HG03575 (cell line): ENCODE results near the gene GANC.
"Not testable (repeated sequence)": the region's sequence is repeated elsewhere in the genome, so short reads cannot be mapped to it uniquely, and the experiment has no call there.

ENCODE experiments used
- ATAC-seq: cut with Tn5 transposase; IDR thresholded peaks from one replicate; pipeline ENCODE4 v1.9.1; 2021; ENCODE audit not compliant: unreplicated experiment, insufficient number of reproducible peaks, low FRiP score; ENCODE audit errors: extremely low read depth

Gene GANC, protein sequence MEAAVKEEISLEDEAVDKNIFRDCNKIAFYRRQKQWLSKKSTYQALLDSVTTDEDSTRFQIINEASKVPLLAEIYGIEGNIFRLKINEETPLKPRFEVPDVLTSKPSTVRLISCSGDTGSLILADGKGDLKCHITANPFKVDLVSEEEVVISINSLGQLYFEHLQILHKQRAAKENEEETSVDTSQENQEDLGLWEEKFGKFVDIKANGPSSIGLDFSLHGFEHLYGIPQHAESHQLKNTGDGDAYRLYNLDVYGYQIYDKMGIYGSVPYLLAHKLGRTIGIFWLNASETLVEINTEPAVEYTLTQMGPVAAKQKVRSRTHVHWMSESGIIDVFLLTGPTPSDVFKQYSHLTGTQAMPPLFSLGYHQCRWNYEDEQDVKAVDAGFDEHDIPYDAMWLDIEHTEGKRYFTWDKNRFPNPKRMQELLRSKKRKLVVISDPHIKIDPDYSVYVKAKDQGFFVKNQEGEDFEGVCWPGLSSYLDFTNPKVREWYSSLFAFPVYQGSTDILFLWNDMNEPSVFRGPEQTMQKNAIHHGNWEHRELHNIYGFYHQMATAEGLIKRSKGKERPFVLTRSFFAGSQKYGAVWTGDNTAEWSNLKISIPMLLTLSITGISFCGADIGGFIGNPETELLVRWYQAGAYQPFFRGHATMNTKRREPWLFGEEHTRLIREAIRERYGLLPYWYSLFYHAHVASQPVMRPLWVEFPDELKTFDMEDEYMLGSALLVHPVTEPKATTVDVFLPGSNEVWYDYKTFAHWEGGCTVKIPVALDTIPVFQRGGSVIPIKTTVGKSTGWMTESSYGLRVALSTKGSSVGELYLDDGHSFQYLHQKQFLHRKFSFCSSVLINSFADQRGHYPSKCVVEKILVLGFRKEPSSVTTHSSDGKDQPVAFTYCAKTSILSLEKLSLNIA (N-terminal part only)

DNA sequence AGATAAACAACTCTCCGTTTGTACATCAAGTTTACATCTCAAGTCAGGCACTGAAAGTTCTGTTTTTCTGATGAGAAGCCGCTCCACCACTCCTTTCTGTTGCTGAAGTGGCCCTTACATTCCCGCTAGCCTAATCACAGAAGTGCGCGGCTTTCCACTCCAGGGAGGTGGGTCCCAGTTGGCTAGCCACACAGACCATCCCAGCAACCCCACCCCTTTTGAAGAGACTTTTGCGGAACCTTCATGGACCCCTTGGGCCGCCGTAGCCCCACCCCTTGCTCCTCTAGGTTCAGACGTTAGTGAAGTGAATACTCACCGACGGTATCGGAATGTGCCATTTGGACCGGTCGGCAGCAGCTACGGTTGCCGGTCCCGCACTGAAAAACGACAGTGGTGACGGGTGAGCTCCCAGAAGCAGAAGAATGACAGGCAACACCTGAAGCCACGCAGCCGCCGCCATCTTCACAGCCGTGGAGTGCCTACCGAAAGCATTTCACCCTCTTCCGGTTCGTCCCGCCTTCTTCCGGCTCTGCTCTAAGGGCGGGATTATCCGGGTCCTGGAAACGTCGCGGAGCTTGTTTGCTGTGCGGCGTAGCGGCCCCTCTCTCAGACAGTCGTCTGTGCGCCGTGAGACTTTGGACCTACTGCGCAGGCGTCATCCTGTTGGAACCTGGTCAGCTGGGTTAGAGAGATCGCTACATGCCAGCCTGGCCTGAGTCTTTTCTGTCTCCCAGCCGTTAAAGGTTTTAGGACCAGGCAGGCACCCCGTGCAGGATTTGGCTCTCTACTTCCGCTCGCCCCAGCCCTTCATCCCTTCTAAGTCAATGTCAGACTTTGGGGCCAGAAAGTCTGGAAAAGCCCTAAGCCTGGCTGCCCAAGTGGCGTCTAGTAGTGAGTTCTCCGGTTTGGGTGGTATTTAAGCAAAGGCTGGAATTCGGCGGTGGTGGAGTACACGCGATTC is at the start of gene GANC, which contains the start of gene TMEM87A:
TSS of gene GANC (plus strand) at position 263 of the 961 bp plus-strand sequence. CDS start 1,281 bp downstream, outside the sequence.
TSS of gene TMEM87A (minus strand) at position 495 of the 961 bp plus-strand sequence. CDS start at position 460, 35 bp downstream.
- peak; percentile 47 for ATAC-seq

DNA sequence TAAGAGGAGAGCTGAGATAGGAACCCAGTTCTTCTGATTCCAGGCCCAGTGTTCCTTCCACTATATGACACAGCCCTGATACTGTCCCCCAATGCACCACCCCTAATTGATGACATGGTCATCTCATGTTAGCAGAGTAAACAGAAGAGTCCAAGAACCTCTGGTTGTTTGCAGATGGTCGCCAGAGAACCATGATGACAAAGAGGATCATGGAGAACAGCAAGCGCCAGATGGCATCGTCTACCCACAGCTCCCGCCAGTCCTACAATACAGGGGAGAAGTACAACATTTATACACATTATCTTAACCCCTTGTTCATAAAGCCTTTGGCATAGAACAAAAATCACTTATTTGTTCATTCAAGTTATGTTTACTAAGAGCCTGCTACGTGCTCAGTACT is 46.4 kb upstream of the GANC start:
- no peak for ATAC-seq

DNA sequence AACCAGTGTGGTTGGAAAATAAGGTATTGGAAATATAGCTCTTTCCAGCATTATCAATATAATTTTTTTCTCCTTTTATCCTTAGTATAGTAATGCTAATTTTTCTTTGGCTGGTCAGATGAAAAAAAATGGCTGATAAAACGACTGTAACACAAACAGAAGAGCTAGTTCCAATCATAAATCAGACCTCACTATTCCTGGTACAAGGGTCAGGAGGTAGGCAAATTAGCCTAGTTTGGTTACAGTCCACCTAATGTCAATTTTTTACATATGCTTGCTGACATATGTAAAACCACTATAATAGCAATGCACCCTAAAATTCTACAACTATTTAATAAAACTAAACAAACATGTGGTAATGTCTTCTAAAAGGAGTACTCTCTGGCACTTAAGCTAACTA is 45.0 kb upstream of the GANC start:
- no peak for ATAC-seq

DNA sequence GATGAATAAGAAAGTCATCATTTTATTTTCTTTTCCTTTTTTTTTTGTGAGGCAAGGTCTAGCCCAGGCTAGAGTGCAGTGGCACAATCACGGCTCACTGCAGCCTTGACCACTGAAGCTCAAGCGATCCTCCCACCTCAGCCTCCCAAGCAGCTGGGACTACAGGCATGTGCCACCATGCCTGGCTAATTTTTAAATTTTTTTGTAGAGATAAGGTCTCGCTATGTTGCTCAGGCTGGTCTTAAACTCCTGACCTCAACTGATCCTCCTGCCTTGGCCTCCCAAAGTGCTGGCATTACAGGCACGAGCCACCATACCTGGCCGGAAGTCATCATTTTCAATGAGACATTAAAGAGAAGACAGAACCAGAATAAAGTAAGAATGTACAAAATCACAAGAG is 44.0 kb upstream of the GANC start:
- ATAC-seq, result not testable (repeated sequence)

DNA sequence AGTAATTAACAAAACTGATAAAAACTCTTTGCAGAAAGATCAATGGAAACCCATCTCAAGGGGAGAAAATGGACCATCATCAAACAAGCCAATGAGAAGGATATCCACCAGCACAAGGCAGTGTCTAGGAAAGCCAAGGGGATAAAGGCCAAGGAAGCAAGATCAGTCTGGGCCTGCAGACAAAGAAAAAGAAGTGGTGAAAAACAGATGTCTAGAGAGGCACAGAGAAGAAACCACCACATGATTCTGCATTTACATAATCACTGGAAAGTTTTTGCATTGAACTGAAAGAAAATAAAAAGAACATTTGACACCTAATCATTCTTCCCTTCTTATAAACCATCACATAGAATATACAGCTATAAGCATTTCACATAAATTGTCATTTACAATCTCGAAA is 41.9 kb upstream of the GANC start:
- no peak for ATAC-seq

DNA sequence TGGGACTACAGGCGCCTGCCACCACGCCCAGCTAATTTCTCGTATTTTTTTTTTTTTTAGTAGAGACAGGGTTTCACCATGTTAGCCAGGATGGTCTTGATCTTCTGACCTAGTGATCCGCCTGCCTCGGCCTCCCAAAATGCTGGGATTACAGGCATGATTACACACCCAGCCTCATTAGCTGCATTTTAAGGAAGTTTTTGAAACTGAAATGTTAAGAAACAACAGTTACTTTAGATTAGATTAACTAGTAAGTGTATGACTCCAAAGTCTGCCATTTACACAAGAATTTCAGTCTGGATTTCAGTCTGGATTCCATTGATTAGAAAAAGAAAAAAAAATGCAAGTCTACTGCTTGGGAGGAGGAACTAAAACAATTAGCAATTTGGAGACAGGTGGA is 40.4 kb upstream of the GANC start:
- ATAC-seq, result no peak

DNA sequence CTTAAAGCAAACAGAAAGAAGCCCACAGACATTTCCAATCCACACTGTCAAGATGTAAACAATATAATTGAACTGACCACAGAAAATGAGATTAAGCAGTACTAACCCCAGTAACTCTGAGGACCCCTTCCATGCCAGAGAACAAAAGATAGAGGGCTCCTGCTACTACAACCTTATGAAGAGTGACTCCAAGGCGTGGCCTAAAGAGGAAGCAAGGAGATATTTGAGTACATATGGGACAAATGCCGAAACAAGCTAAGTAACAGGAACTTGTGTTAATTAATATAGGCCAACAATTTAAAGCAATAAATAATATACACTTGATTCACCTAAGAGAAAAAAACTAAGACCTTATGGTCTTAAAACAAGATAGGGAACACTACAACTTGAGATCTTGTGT is 39.9 kb upstream of the GANC start:
- ATAC-seq, result no peak

DNA sequence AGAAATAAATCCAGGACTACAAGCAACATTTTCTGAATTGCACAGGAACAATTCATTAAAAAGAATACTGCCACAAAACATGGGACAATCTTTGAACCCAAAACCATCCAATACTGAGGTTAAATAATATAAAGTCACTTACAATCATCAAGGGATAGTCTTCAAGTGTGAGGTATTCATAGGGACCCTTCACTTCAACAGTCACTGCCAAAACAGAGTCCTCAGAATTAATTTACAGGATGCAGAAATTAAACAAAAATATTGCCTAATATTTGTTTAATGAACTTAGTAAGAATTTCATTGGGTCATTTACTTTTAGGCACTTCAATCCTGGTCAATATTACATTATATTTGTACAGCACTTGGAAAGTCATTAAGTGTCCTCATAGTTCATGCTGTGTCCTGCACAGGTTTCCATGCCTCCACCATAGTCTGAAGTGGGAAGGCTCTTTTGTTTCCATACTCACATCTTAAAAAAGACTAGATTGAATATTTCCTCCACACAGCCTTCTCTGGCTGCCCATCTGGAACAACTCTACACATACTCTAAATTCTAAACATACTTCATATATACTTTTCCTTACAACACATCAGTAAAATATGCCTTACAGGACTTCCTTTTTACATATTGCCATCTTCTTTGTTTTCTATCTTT is 33.3 kb upstream of the GANC start:
- no peak for ATAC-seq

DNA sequence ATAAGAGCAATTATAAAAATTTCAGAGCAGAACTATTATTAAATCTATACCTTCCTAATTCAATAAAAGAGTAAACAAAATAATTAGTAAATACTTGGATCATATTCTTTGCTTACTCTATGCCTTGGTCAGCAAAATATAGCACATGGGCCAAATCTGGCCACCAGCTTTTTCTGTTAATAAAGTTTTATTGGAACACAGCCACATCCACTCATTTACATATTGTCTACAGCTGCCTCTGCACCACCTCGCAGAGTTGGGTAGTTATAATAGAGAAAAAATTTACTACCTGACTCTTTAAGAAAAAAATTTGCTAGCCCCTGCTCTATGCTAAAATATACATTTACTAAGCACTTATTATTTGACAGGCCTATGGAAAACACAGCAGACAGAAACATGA is 32.2 kb upstream of the GANC start:
- ATAC-seq, result no peak

DNA sequence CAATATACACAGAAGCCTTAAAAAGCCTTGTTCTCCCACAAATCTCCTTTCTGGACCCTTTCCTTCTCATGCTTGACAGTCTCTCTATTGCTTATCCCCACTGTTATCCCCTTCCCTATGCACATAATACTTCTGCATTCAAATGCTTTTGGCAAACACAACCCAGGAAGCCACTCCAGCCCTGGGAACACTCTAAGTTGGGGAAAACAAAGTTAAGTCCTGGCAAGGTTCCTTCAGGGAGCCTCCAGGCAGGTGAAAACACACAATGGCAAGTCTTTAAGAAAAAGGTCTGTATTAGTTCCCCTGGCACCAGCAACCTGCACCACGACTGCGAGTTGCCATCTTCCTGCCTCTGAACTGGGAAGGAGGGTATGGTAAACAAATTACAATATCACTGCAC is 19.7 kb upstream of the GANC start:
- ATAC-seq, result no peak

DNA sequence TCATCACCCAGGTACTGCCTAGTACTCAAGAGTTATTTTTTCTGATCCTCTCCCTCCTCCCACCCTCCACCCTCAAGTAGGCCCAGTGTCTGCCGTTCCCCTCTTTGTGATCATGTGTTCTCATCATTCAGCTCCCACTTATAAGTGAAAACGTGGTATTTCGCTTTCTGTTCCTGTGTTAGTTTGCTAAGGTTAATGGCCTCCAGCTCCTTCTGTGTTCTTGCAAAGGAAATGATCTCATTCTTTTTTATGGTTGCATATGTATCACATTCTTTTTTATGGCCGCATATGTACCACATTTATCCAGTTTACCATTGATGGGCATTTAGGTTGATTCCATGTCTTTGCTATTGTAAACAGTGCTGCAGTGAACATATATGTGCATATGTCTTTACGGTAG is 8.2 kb upstream of the GANC start:
- no peak for ATAC-seq

DNA sequence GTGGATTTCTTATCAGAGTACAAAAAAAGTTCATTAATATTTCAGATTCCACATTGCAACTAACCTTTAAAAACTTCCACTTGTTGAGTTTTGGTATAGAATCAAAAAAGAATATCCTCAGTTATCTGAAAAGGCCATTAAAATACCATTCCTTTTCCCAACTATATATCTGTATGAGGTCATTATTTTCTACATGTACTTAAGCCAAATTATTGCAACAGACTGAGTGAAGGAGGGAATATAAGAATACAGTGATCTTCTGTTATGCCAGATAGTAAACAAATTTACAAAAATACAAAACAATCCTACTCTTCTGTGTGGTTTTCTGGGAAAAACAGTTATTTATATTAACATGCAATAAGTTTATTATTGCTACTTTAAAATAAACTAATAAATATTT is 5.7 kb upstream of the GANC start:
- ATAC-seq, result no peak

DNA sequence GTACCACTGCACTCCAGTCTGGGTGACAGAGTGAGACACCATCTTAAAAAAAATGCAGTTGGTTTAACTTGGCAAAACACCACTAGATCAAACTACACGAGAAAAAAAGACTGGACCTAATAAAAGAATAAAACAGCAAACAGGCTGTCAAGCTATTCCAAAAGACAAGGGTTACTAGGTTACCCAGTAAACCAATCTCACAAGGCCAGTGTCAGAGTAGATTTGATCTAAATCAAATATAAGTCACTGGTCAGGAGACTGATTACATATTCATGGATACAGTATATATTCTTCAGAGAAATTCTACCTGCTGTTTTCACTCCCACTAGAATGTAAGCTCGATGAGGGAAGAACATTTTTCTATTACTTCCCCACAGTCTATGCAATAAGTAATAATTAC is 2.5 kb upstream of the GANC start:
- no peak for ATAC-seq

DNA sequence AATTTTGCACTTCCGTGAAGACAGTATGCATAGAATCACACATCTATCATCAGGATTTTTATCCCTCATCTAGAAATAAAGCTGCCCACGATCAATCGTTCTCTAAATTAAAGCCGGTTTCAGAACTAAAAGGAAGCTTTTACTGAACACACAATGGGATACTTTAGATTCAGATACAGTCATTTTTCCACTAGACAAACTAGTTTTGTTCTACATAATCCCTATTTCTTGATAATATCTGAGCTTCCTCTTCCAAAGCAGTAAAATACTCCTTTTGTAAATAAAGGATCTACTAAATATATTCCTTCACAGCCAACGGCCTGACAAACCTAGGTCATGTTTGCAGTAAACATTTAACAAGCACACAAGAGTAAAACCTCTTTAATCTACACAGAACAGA is 2.0 kb upstream of the GANC start:
- ATAC-seq, result no peak

DNA sequence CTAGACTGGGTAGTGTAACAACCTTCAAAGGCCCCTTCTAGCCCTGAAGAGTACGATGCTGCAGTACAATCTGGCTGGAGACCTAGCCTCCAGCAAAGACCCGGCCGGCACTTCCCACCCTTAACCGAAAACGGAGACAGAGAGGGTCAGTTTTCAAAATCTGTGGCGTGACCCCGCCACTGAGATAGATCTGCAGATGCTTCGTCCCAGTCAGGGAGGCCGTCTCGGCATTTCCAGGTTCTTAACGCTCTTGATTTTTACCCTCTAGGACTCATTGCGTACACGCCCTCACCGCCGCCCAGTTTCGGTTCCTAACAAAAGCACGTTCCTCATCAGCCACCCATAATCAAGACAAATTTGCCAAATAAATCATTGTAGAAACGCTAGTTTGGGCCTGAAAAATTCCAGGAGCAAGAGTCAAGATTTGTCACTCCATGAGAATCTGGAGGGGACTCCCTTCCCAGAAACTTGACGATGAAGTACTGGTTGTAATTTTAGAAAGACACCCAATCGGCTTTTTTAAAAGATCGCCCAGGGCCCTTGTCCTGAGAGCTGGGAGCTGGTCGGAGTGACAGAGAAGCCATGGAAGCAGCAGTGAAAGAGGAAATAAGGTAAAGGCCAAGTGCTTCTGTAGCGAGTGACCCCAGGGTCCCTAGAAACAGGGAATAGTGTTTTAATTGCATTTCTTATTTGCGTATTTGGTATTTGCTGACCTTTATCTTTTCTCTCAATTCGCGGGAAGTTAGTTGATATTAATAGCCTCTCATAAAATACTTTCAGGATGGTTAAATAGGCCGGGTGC is 1.1 kb downstream of the GANC start:
- ATAC-seq, result no peak

DNA sequence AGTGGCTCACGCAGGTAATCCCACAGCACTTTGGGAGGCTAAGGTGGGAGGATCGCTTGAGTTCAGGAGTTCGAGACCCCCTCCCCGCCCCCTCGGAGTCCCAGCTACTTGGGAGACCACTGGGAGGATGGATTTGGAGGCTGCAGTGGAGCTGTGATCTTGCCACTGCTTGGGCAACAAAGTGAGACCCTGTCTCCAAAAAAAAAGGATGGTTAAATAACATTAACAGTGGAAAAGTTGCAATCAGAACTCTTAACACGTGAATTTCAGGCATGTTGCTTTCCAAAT is 1.6 kb downstream of the GANC start:
- ATAC-seq, result no peak

DNA sequence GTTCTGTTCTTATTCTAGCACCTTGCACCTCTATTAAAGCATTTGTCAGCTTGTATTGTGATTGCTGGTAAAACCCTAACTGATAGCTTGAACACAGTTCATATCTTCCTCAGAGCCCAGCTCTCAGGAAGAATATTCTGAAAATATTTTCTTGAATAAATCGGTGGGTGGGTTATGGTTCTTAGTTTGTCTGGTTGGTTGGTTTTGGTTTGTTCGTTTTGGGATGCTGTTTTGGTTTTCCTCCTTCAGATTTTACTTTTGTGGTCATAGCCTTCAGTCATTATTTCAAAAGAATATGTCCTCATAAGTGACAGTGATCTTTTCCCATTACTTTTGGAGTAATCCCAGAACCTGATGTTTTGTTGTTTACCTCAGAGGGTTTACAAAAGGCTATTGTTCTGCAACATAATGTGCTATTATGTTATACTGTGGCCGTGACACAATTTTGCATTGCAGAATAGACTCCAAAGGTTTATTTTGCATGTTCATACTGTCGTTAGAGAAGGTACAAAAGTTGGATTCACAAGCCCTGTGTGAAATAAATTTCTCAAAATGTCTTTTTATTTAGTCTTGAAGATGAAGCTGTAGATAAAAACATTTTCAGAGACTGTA is 2.9 kb downstream of the GANC start:
- no peak for ATAC-seq

DNA sequence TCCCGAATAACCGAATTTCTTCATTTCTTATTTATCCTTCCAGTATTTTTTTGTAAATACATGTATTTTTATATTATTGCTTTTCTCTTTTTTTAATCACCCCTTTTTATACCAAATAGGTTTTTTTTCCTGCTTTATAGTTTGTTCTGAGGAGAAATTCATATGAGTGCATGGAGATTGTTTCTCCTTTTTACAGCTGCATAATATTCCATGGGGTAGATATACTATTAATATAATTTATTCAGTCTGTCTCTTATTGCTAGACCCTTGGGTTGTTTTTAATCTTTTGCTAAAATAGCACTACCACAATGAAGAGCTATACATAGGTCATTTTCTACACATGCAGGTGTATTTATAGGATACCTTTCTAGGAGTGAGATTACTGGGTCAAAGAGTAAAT is 3.8 kb downstream of the GANC start:
- ATAC-seq, result no peak
